ENCODE results near the gene ARHGAP18.
A peak's percentile ranks its signal among the peaks of the same experiment; 100 is the strongest.

DNA sequence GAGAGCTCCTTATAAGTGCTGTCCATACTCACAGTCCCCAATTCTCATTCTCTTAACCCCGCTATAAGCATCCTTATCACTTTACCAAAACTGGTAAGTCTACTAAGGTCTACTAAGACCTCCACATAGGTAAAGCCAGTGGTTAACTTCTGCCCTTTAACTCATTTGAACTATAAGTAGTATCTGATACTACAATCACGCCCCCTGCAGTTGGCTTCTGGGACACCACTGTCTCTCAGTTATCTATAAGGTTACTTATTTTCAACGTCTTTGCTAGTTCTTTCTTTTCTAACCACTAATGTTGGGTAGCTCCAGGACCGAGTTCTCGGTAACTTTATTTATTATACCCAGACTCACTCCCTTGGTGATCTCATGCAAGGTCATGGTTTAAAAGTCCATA is 142.6 kb downstream of the ARHGAP18 start:
- TF ChIP-seq EZH2 (IDR thresholded peaks at IDR 0.05; ENCODE audit: borderline replicate concordance, low read length), result no peak
- TF ChIP-seq, protein P1, sequence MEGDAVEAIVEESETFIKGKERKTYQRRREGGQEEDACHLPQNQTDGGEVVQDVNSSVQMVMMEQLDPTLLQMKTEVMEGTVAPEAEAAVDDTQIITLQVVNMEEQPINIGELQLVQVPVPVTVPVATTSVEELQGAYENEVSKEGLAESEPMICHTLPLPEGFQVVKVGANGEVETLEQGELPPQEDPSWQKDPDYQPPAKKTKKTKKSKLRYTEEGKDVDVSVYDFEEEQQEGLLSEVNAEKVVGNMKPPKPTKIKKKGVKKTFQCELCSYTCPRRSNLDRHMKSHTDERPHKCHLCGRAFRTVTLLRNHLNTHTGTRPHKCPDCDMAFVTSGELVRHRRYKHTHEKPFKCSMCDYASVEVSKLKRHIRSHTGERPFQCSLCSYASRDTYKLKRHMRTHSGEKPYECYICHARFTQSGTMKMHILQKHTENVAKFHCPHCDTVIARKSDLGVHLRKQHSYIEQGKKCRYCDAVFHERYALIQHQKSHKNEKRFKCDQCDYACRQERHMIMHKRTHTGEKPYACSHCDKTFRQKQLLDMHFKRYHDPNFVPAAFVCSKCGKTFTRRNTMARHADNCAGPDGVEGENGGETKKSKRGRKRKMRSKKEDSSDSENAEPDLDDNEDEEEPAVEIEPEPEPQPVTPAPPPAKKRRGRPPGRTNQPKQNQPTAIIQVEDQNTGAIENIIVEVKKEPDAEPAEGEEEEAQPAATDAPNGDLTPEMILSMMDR (conservative IDR thresholded peaks at IDR 0.05 in 1 of 2, IDR thresholded peaks at IDR 0.05 in 1 of 2; ENCODE audit: extremely low read depth in 1 of 2, insufficient read depth in 1 of 2, low read depth in 1 of 2, low read length in 2 of 2), result peak; percentile 60 to 65
